ENCODE results near the gene DTX4.

The DTX4 gene

GRCh38 chr11:59188954-59189353 lies 17.0 kb downstream of the DTX4 start:
- POLR2A ChIA-PET, result no interaction called here
- CTCF ChIA-PET, result no interaction called here
- no peak for DNase-seq (ENCODE audit: extremely low spot score)
- TF ChIP-seq ELF4 (IDR thresholded peaks at IDR 0.05) (no peak), BHLHE40 (IDR thresholded peaks at IDR 0.05; ENCODE audit: borderline replicate concordance) (no peak), LEF1 (IDR thresholded peaks at IDR 0.05; ENCODE audit: borderline replicate concordance) (no peak), CTBP1 (IDR thresholded peaks at IDR 0.05; ENCODE audit: borderline replicate concordance) (no peak)

GRCh38 chr11:59189986-59190385 lies 18.1 kb downstream of the DTX4 start:
- POLR2A ChIA-PET, result no interaction called here
- CTCF ChIA-PET, result no interaction called here
- no peak for DNase-seq (ENCODE audit: extremely low spot score)
- TF ChIP-seq LEF1 (IDR thresholded peaks at IDR 0.05; ENCODE audit: borderline replicate concordance) (no peak), CTBP1 (IDR thresholded peaks at IDR 0.05; ENCODE audit: borderline replicate concordance) (no peak), L3MBTL2 (conservative IDR thresholded peaks at IDR 0.05) (no peak), ELF4 (IDR thresholded peaks at IDR 0.05) (no peak), SP1 (IDR thresholded peaks at IDR 0.05) (no peak), ARNT (IDR thresholded peaks at IDR 0.05) (no peak), HDGF (IDR thresholded peaks at IDR 0.05; ENCODE audit: borderline replicate concordance) (no peak), FOXK2 (IDR thresholded peaks at IDR 0.05) (no peak), PKNOX1 (IDR thresholded peaks at IDR 0.05) (no peak), FOXM1 (IDR thresholded peaks at IDR 0.05; ENCODE audit: borderline replicate concordance) (no peak), FOXA1 (IDR thresholded peaks at IDR 0.05) (no peak), NFRKB (IDR thresholded peaks at IDR 0.05) (no peak), BHLHE40 (IDR thresholded peaks at IDR 0.05; ENCODE audit: borderline replicate concordance) (no peak), ZNF384 (IDR thresholded peaks at IDR 0.05) (no peak), TARDBP (IDR thresholded peaks at IDR 0.05) (no peak), SUZ12 (IDR thresholded peaks at IDR 0.05) (no peak)

GRCh38 chr11:59191095-59191494 lies 19.2 kb downstream of the DTX4 start:
- no peak for TF ChIP-seq PKNOX1 (IDR thresholded peaks at IDR 0.05)
- no peak for TF ChIP-seq ELF4 (IDR thresholded peaks at IDR 0.05)
- no peak for TF ChIP-seq BHLHE40 (IDR thresholded peaks at IDR 0.05; ENCODE audit: borderline replicate concordance)
- no peak for TF ChIP-seq SUZ12 (IDR thresholded peaks at IDR 0.05)
- TF ChIP-seq CTBP1 (IDR thresholded peaks at IDR 0.05; ENCODE audit: borderline replicate concordance), result no peak
- TF ChIP-seq NFRKB (IDR thresholded peaks at IDR 0.05), result no peak
- TF ChIP-seq L3MBTL2 (conservative IDR thresholded peaks at IDR 0.05), result no peak
- no peak for TF ChIP-seq FOXK2 (IDR thresholded peaks at IDR 0.05)
- no peak for TF ChIP-seq HDGF (IDR thresholded peaks at IDR 0.05; ENCODE audit: borderline replicate concordance)
- TF ChIP-seq ARNT (IDR thresholded peaks at IDR 0.05), result no peak
- no peak for TF ChIP-seq LEF1 (IDR thresholded peaks at IDR 0.05; ENCODE audit: borderline replicate concordance)
- no peak for TF ChIP-seq ZNF384 (IDR thresholded peaks at IDR 0.05)
- TF ChIP-seq FOXA1 (IDR thresholded peaks at IDR 0.05), result no peak
- no peak for TF ChIP-seq SP1 (IDR thresholded peaks at IDR 0.05)
- no peak for TF ChIP-seq TARDBP (IDR thresholded peaks at IDR 0.05)
- no peak for TF ChIP-seq FOXM1 (IDR thresholded peaks at IDR 0.05; ENCODE audit: borderline replicate concordance)
- DNase-seq (ENCODE audit: extremely low spot score), result no peak
- ChIA-PET CTCF (interaction anchor here (1.2 kb wide), 1 partner anchor 33 kb away, joined by 3 read pairs; no protein-coding TSS in a partner anchor), POLR2A (no interaction called here)

- CTCF ChIA-PET, result interaction anchor here (1.2 kb wide), 1 partner anchor 33 kb away, joined by 3 read pairs; no protein-coding TSS in a partner anchor
- POLR2A ChIA-PET, result no interaction called here
- TF ChIP-seq HDGF (IDR thresholded peaks at IDR 0.05; ENCODE audit: borderline replicate concordance) (no peak), TARDBP (IDR thresholded peaks at IDR 0.05) (no peak), PKNOX1 (IDR thresholded peaks at IDR 0.05) (no peak), NFRKB (IDR thresholded peaks at IDR 0.05) (no peak), ZNF384 (IDR thresholded peaks at IDR 0.05) (no peak), SP1 (IDR thresholded peaks at IDR 0.05) (no peak), FOXM1 (IDR thresholded peaks at IDR 0.05; ENCODE audit: borderline replicate concordance) (no peak), FOXK2 (IDR thresholded peaks at IDR 0.05) (no peak), ELF4 (IDR thresholded peaks at IDR 0.05) (no peak), CTBP1 (IDR thresholded peaks at IDR 0.05; ENCODE audit: borderline replicate concordance) (no peak), LEF1 (IDR thresholded peaks at IDR 0.05; ENCODE audit: borderline replicate concordance) (no peak), L3MBTL2 (conservative IDR thresholded peaks at IDR 0.05) (no peak), FOXA1 (IDR thresholded peaks at IDR 0.05) (no peak)
- DNase-seq (ENCODE audit: extremely low spot score), result no peak
Measured at GRCh38 chr11:59191890-59192289, 20.0 kb downstream of the DTX4 start.

- POLR2A ChIA-PET, result no interaction called here
- TF ChIP-seq HDGF (IDR thresholded peaks at IDR 0.05; ENCODE audit: borderline replicate concordance) (no peak), LEF1 (IDR thresholded peaks at IDR 0.05; ENCODE audit: borderline replicate concordance) (no peak), BHLHE40 (IDR thresholded peaks at IDR 0.05; ENCODE audit: borderline replicate concordance) (no peak), ARNT (IDR thresholded peaks at IDR 0.05) (no peak)
- CTCF ChIA-PET, result interaction anchor here (0.6 to 1.2 kb wide), 2 partner anchors 21 to 34 kb away, joined by 3 read pairs; no protein-coding TSS in a partner anchor
- no peak for DNase-seq (ENCODE audit: extremely low spot score)
Measured at GRCh38 chr11:59192446-59193020, 20.6 kb downstream of the DTX4 start.

GRCh38 chr11:59193587-59194130 lies 21.7 kb downstream of the DTX4 start:
- no peak for TF ChIP-seq ARNT (IDR thresholded peaks at IDR 0.05)
- no peak for TF ChIP-seq BHLHE40 (IDR thresholded peaks at IDR 0.05; ENCODE audit: borderline replicate concordance)
- no peak for TF ChIP-seq PKNOX1 (IDR thresholded peaks at IDR 0.05)
- TF ChIP-seq L3MBTL2 (conservative IDR thresholded peaks at IDR 0.05), result no peak
- no peak for TF ChIP-seq ZNF384 (IDR thresholded peaks at IDR 0.05)
- no peak for TF ChIP-seq NFRKB (IDR thresholded peaks at IDR 0.05)
- no peak for TF ChIP-seq LEF1 (IDR thresholded peaks at IDR 0.05; ENCODE audit: borderline replicate concordance)
- TF ChIP-seq FOXM1 (IDR thresholded peaks at IDR 0.05; ENCODE audit: borderline replicate concordance), result no peak
- no peak for TF ChIP-seq TARDBP (IDR thresholded peaks at IDR 0.05)
- no peak for DNase-seq (ENCODE audit: extremely low spot score)
- POLR2A ChIA-PET, result no interaction called here
- CTCF ChIA-PET, result no interaction called here
